HEK293T (cell line): Measurements from ENCODE around the gene TRMT2A.
A peak's percentile ranks its signal among the peaks of the same experiment; 100 is the strongest.

Experiments used
- CTCF ChIA-PET: fragments of 350-600 bp; formaldehyde crosslinking; extraction: SDS; loops from one replicate; lab custom pipeline; 2021; ENCODE audit warnings: antibody characterized with exemption, inconsistent platforms; lab: Yijun Ruan, JAX
- POLR2A ChIA-PET: fragments of 350-600 bp; formaldehyde crosslinking; extraction: SDS; loops from one replicate; lab custom pipeline; 2020; ENCODE audit warnings: antibody characterized with exemption, inconsistent platforms; lab: Yijun Ruan, JAX
- DNase-seq: peaks from one replicate; pipeline ENCODE4 v3.0.0; 2012; ENCODE audit warnings: mixed read lengths; ENCODE audit errors: extremely low spot score
- ARNT ChIP-seq: fragments of 450-650 bp; IDR thresholded peaks from 2 replicates; pipeline ENCODE4 v1.6.1; 2017; ENCODE audit warnings: mild to moderate bottlenecking
- BHLHE40 ChIP-seq: fragments of 450-650 bp; IDR thresholded peaks from 2 replicates; pipeline ENCODE4 v1.6.1; 2016; ENCODE audit warnings: mild to moderate bottlenecking, moderate library complexity, borderline replicate concordance
- CTBP1 ChIP-seq: fragments of 450-650 bp; IDR thresholded peaks from 2 replicates; pipeline ENCODE4 v1.6.1; 2016; ENCODE audit warnings: borderline replicate concordance
- ELF4 ChIP-seq: fragments of 450-650 bp; IDR thresholded peaks from 2 replicates; pipeline ENCODE4 v1.6.1; 2017; ENCODE audit warnings: antibody characterized with exemption
- FOXA1 ChIP-seq: fragments of 450-650 bp; IDR thresholded peaks from 2 replicates; pipeline ENCODE4 v1.6.1; 2016; ENCODE audit warnings: mild to moderate bottlenecking
- FOXK2 ChIP-seq: fragments of 450-650 bp; IDR thresholded peaks from 2 replicates; pipeline ENCODE4 v1.6.1; 2016; ENCODE audit warnings: mild to moderate bottlenecking
- FOXM1 ChIP-seq: fragments of 450-650 bp; IDR thresholded peaks from 2 replicates; pipeline ENCODE4 v1.6.1; 2017; ENCODE audit warnings: mild to moderate bottlenecking, borderline replicate concordance
- HDGF ChIP-seq: fragments of 450-650 bp; IDR thresholded peaks from 2 replicates; pipeline ENCODE4 v1.6.1; 2017; ENCODE audit warnings: antibody characterized with exemption, borderline replicate concordance
- L3MBTL2 ChIP-seq: fragments of 450-650 bp; conservative IDR thresholded peaks from 2 replicates; pipeline ENCODE4 v1.6.1; 2016; ENCODE audit warnings: mild to moderate bottlenecking
- LEF1 ChIP-seq: fragments of 450-650 bp; IDR thresholded peaks from 2 replicates; pipeline ENCODE4 v1.6.1; 2017; ENCODE audit warnings: mild to moderate bottlenecking, borderline replicate concordance
- NFRKB ChIP-seq: fragments of 450-650 bp; IDR thresholded peaks from 2 replicates; pipeline ENCODE4 v1.6.1; 2016; ENCODE audit warnings: mild to moderate bottlenecking, moderate library complexity
- PKNOX1 ChIP-seq: fragments of 450-650 bp; IDR thresholded peaks from 2 replicates; pipeline ENCODE4 v1.6.1; 2016
- SP1 ChIP-seq: fragments of 450-650 bp; IDR thresholded peaks from 2 replicates; pipeline ENCODE4 v1.6.1; 2017
- SUZ12 ChIP-seq: fragments of 450-650 bp; IDR thresholded peaks from 2 replicates; pipeline ENCODE4 v1.6.1; 2016; ENCODE audit warnings: mild to moderate bottlenecking
- TARDBP ChIP-seq: fragments of 450-650 bp; IDR thresholded peaks from 2 replicates; pipeline ENCODE4 v1.6.1; 2016
- ZNF384 ChIP-seq: fragments of 450-650 bp; IDR thresholded peaks from 2 replicates; pipeline ENCODE4 v1.6.1; 2016

TRMT2A gene

GRCh38 chr22:20123366-20124082, 6.5 kb upstream of the TRMT2A start:
- CTCF ChIA-PET: no interaction called here
- POLR2A ChIA-PET: interaction anchor here (0.8 to 1.0 kb wide), 2 partner anchors 11 to 44 kb away, joined by 3 read pairs; partner anchors contain the start of gene DGCR8
- DNase-seq: no peak
- TF ChIP-seq ZNF384: no peak

DNA sequence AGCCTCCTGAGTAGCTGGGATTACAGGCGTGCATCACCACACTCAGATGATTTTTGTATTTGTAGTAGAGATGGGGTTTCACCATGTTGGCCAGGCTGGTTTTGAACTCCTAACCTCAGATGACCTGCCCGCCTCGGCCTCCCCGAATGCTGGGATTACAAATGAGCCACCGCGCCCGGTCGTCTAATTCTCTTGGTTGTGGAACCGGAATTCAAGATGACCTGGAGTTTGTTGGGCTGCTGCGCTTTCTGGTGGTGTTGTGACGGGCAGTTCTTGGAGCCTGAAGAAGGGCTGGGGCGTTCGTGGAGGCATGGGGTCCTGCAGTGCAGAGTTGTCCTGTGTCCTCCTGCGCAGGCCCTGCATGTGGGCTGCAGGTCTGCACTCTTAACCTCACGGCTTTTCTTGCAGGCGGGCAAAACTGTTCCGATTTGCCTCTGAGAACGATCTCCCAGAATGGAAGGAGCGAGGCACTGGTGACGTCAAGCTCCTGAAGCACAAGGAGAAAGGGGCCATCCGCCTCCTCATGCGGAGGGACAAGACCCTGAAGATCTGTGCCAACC, 4.9 kb upstream of the TRMT2A start:
- TF ChIP-seq FOXK2: no peak
- no peak for TF ChIP-seq FOXA1
- TF ChIP-seq HDGF: no peak
- no peak for TF ChIP-seq ARNT
- TF ChIP-seq CTBP1: no peak
- no peak for TF ChIP-seq ELF4
- no peak for TF ChIP-seq NFRKB
- TF ChIP-seq FOXM1: no peak
- TF ChIP-seq SUZ12: no peak
- TF ChIP-seq ZNF384: no peak
- TF ChIP-seq TARDBP: no peak
- TF ChIP-seq L3MBTL2: no peak
- no peak for TF ChIP-seq PKNOX1
- TF ChIP-seq SP1: no peak
- TF ChIP-seq LEF1: no peak
- TF ChIP-seq BHLHE40: no peak
- POLR2A ChIA-PET: no interaction called here
- DNase-seq: no peak
- CTCF ChIA-PET: no interaction called here

- TF ChIP-seq HDGF: peak; percentile 61; the same call in 1 of the 2 replicates
- TF ChIP-seq FOXA1: no peak
- no peak for TF ChIP-seq FOXM1
- CTCF ChIA-PET: no interaction called here
- DNase-seq: no peak
- POLR2A ChIA-PET: interaction anchor here (1.2 to 5.0 kb wide), 4 partner anchors 8 to 102 kb away, joined by 4 to 51 read pairs (median 14); partner anchors contain the start of genes DGCR8 and ZDHHC8
Observed at GRCh38 chr22:20118300-20119020, 1.4 kb upstream of the TRMT2A start.

- ChIA-PET POLR2A (interaction anchor here (0.6 to 5.0 kb wide), 11 partner anchors 8 to 175 kb away, joined by 3 to 51 read pairs (median 6); partner anchors contain the start of genes DGCR8 and ZDHHC8), CTCF (no interaction called here)
- no peak for DNase-seq
- TF ChIP-seq HDGF (no peak), PKNOX1 (no peak), FOXK2 (no peak), ELF4 (no peak), SUZ12 (no peak), CTBP1 (no peak), ARNT (no peak), ZNF384 (no peak), TARDBP (no peak), BHLHE40 (no peak), NFRKB (no peak), LEF1 (no peak), FOXM1 (no peak), L3MBTL2 (no peak), FOXA1 (no peak)
Observed at GRCh38 chr22:20117633-20118299, 740 bp upstream of the TRMT2A start.

- POLR2A ChIA-PET: interaction anchor here (0.6 to 5.0 kb wide), 11 partner anchors 9 to 204 kb away, joined by 3 to 51 read pairs (median 6); partner anchors contain the start of genes DGCR6L, DGCR8 and ZDHHC8
- CTCF ChIA-PET: no interaction called here
- TF ChIP-seq FOXA1 (no peak), CTBP1 (no peak), SUZ12 (no peak)
- DNase-seq: no peak
Observed at GRCh38 chr22:20116376-20116950, 563 bp downstream of the TRMT2A start.

DNA sequence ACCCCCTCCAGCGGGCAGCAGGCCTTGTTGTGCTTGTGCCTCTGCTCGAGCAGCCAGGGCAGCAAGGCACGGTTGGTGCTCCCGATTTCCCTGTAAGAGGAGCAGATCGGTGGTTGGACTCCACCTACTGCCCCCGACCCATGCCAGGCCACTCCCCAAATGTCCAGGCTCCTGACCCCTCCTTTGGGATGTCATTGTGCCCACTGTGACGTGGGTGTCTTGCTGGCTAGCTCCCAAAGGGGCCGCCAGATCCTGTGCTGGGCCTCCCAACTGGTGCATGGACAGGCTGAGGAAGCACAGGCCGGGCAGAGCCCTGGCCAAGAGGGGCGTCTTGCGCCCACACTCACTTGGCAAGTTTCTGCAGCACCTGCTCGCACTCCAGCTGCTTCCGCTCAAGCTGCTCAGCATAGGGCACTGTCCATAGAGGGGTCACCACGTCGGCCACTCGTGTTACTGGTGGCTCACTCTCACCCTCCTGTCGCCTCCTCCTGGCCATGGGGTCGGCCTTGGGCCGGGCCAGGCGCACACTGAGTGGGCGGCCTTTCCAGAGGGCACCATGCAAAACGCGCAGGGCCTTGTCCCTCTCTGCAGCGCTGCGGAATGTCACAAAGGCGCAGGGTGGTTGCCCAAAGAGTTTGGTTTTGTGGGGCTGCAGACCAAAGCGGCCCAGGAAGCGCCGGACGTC, 1.2 kb downstream of the TRMT2A start, which contains the start of gene RANBP1:
TSS of gene RANBP1 (plus strand) at position 414 of the 685 bp plus-strand sequence. CDS start at position 495, 81 bp downstream.
- ChIA-PET CTCF (interaction anchor here (0.6 kb wide), 1 partner anchor 21 kb away, joined by 3 read pairs; no protein-coding TSS in a partner anchor), POLR2A (interaction anchor here (0.6 to 3.1 kb wide), 7 partner anchors 8 to 204 kb away, joined by 3 to 22 read pairs (median 6); partner anchors contain the start of genes DGCR6L and DGCR8)
- no peak for DNase-seq
- no peak for TF ChIP-seq PKNOX1
- no peak for TF ChIP-seq NFRKB
- no peak for TF ChIP-seq FOXK2
- no peak for TF ChIP-seq ARNT
